Activated CD4-positive, alpha-beta T cell treated with anti-CD3 and anti-CD28 coated beads for 1 hour (primary cell): Measurements from ENCODE around the gene CRLF2.
"Not testable (repeated sequence)": the region's sequence is repeated elsewhere in the genome, so short reads cannot be mapped to it uniquely, and the experiment has no call there.

Source experiments
- DNase-seq: peaks from one replicate; pipeline ENCODE4 v3.0.0-alpha.2; 2020

The CRLF2 gene

DNA sequence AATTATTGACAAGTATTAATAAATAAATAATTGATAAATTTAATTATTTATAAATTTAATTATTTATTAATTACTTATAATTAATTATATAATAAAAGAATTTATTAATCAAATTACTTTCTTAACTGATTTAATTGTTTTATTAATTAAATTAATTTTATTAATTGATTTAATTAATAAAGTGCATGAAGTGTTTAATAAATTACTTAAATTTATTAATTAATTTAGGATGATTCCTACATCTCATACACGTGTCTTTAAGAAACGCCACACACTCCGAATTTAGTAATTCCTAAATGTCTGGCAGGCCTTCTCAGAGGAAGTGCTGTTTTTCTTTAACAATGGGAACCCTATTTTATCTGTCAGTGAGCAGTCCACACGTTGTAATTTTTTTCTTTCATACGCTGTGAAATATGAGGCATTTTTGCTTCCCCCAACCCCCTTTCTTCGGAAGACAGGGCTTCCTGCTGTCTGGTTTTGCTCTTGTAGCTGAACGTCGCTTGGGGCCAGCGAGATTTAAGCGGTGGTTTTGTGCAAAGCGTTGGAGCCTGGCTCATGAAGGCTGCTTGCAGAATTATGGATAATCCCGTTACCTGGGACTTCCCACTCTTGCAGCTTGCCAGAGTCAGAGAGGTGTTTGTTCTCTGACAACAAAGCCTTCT, 46.8 kb downstream of the CRLF2 start:
- no peak for DNase-seq

DNA sequence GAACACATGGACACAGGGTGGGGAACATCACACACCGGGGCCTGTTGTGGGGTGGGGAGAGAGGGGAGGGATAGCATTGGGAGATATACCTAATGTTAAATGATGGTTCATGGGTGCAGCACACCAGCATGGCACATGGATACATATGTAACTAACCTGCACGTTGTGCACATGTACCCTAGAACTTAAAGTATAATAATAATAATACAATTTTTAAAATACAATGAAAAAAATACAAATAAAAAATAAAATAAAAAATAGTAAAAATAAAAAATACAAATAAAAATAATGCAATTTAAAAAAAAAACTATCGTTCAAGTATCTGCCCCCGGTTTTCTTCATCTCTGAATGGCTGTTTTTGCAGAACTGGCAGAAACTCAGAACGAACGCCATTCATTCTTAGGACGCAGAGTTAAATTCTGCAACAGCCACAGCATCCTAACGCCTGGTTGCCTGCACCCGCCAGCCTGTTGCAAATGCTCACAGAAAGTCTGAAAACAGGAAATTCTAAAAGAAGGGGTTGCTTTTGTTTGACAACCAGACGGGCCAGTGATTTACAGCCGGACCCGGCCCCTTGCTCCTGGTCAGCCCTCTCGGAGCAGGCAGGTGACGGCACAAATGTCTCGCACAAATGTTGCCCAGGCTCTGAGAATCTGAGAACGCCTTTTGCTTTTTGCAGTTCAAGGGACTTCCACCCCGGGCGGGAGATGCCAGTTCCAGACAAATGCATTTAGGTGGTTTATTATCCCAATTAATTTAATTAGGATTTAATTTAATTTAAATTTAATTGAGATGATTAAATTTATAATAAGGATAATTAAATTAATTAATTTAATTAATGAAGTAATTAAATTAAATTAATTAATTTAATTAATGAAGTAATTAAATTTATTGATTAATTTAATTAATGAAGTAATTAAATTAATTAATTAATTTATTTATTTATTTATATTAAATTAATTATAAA, 47.8 kb downstream of the CRLF2 start:
- no peak for DNase-seq

DNA sequence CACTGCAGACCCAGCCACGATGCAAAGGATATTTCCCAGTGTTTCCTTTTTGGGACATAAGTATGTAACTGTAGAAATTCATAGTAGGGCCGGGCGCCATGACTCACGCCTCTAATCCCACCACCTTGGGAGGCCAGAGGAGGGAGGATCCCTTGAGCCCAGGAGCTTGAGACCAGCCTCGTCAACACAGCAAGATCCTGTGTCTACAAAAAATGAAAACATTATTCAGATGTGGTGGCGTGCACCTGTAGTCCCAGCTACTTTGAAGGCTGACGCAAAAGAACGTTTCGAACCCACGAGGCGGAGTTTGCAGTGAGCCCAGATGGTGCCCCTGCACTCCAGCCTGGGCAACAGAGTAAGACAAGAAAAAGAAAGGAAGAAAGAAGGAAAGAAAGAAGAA, 49.2 kb downstream of the CRLF2 start:
- DNase-seq = no peak

DNA sequence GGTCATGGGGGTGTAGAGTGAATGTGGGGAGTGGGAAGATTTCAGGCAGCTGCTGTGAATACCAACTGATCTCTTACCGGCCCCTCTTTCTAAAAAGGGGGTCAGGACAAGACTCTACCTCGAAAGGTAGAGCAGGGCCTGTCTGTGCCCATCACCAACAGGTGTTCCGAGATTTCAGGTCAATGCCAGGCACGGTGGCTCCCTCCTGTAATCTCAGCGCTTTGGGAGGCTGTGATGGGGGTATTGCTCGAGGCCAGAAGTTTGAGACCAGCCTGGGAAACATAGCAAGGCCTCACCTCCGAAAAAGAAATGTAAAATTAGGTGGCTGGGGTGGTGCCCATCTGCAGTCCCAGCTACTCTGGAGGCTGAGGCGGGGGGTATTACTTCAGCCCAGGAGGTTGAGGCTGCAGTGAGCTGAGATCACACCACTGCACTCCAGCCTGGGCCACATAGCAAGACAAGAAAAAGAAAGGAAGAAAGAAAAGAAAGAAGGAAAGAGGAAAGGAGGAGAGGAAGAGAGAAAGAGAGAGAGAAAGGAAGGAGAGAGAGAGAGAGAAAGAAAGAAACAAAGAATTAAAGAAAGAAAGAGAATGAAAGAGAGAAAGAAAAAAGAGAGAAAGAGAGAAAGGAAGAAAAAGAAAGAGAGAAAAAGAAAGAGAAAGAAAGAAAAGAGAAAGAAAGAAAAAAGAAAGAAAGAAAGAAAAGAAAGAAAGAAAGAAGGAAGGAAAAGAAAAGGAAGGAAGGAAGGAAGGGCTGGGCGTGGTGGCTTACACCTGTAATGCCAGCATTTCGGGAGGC, 50.1 kb downstream of the CRLF2 start:
- DNase-seq = no peak

DNA sequence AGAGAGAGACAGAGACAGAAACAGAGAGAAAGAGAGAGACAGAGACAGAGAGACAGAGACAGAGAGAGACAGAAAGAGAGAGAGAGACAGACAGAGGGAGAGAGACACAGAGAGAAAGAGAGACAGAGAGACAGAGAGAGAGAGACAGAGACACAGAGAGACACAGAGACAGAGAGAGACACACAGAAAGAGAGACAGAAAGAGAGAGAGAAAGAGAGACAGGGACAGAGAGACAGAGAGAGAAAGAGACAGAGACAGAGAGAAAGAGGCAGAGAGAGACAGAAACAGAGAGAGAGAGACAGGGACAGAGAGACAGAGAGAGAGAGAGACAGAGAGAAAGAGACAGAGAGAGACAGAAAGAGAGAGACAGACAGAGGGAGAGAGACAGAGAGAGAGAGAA, 52.9 kb downstream of the CRLF2 start:
- DNase-seq = no peak

DNA sequence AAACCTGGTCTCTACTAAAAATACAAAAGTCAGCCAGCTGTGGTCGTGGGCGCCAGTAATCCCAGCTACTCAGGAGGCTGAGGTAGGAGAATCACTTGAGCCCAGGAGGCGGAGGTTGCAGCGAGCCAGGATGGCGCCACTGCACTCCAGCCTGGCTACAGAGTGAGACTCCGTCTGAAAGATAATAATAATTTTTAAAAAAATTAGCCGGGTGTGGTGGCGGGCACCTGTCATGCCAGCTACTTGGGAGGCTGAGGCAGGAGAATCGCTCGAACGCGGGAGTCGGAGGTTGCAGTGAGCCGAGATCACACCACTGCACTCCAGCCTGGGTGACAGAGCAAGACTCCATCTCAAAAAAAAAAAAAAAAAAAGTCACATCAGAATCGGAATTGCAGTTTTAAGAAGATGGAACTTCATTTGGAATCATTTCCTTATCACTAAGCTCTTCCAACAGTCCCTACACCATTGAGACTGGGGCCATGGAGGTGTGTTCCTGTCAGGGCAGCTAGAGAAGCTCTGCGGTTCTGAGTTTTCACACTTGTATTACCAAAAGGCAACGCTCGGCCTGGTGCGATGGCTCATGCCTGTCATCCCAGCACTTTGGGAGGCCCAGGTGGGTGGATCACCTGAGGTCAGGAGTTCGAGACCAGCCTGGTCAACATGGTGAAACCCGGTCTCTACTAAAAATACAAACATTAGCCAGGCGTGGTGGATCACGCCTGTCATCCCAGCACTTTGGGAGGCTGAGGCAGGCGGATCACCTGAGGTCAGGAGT, 55.6 kb downstream of the CRLF2 start:
- not testable (repeated sequence) for DNase-seq

DNA sequence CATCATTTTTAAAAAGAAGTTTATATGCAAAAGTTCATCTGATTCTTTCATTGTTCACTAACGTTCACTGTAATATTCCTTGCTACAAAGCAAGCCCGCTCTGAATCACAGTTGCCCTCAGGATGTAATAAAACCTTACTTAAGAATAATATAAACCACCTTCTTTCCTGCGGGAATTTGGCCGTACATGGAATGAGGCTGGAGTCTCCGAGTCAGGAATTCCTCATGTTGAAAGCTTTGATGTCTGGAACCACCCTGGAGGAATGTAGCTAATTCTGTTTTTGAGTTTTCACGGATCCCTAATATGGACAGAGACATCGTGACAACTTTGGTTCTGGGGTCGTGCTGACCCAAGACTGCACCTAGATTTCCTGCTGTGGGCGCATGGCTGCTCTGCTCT, 58.5 kb downstream of the CRLF2 start:
- no peak for DNase-seq

DNA sequence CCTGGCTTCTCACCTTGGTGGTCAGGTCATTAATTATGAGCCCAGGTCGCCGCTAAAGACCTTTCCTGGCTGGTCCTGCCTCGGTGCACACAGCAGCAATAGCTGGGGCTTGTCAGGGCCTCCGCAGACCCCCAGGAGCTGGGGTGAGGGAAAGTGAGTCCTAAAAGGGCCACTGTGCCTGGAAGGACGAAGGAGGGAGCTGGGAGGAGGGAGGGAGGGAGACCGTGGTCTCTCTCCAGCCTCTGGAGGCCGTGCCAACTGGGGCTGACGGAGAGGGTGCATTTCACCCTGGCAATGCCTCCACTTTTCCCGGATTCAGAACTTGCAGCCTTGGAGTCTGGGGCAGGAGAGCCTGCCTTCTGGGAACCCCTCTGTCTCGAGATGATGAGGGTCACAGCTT, 60.4 kb downstream of the CRLF2 start:
- DNase-seq = no peak

DNA sequence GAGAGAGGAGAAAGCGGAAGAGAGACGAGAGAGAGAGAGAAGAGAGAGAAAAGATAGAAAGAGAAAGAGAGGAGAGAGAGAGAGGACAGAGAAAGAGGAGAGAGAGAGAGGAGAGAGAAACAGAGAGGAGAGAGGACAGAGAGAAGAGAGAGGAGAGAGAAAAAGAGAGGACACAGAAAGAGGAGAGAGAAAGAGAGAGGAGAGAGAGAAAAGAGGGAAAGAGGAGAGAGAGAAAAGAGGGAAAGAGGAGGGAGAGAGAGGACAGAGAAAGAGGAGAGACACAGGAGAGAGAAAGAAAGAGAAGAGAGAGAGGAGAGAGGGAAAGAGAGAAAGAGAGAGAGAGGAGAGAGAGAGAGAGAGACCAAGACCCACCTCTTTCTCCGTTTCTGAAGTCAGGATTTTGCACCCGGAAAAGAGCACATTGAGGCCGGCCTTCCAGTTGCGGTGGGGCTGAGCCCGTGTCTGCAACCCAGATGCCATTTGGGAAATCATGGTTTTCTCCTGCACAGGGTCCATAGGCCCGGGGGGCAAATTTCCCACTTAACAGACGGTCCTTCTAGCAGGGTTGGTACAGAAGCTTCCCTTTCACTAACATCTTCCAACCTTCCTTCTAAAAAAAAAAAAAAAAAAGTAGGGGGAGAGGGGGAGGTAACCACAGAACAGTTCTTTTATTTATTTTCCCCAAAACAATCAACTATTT, 60.9 kb downstream of the CRLF2 start:
- DNase-seq = no peak

DNA sequence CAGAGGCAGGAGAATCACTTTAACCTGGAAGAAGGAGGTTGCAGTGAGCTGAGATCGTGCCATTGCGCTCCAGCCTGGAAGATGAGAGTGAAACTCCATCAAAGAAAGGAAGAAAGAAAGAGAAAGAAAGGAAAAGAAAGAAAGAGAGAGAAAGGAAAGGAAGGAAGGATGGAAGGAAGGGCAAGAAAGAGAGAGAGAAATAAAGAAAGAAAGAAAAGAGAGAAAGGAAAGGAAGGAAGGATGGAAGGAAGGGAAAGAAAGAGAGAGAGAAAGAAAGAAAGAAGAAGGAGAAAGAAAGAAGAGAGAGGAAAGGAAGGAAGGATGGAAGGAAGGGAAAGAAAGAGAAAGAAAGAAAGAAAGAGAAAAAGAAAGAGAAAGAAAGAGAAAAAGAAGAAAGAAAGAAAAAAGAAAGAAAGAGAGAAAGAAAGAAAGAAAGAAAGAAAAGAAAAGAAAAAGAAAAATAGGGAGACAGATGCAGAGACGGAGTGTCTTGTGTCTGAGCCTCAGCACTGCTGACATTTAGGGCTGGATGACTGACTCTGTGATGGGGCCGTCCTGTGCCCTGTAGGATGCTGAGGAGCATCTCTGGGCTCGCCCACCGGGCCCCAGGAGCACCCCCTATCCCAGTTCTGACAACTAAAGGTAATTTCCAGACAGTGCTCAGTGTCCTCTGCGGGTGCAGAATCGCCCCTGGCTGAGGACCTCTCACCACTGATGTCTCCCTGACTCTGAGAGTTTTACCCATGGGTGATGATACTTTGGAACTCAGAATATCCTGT, 61.7 kb downstream of the CRLF2 start:
- no peak for DNase-seq

DNA sequence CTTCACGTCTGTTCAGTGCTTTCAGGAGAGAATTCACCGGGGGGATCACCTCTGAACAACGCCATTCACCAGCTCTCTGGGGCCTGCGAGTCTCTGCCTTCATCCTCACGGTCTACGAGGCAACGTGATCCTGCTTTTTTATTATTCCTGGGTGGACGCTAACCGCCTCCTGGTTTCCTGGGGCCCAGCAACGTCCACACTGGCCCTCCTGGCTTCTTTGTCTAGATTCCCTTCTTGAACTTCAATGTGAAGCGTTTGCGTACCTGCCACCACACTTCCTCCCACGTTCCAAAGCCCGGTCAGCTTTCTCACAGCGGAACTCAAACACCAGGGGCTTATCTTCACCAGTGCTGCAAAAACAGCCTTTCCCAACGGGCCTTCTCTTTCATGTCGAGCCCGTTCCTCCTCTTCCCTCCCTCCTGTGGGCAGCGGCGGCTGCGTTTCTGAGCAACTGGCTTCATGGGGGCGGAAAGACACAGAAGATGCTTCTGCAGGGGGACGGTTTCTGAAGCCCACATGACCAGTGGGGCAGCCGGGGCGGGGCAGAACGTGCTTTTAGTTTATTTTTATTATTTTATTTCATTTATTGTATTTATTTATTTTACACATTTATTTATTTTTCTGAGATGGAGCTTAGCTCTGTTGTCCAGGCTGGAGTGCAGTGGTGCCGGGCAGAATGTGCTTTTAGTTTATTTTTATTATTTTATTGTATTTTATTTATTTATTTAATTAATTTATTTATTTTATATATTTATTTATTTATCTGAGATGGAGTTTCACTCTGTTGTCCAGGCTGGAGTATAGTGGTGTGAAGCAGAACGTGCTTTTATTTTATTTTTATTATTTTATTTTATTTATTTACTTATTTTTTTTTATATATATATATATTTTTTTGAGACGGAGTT, 64.6 kb downstream of the CRLF2 start:
- no peak for DNase-seq

DNA sequence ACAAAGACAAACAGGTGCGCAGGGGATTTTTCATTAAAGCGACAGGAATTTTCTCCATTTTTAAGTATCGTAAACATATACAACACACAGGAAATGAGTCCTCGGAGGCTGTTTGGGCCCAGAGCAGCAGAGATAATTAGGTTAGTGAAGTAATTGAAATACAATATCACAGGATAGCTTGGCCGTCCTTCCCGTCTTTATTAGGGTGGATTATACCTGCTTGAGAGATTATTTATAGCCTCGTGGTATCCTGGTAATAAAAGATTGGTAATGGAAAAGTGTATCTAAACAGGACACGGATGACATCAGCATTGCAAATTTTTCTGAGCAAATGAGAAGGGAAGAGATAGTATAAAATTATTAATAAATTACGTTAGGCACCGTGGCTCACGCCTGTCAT, 68.2 kb downstream of the CRLF2 start:
- no peak for DNase-seq
